Neural progenitor cell (in vitro differentiated cells): ENCODE results near the gene GFY. TPM values are rescaled to one million over a fixed set of nuclear protein-coding genes. Genes with fewer than 3 reads are reported as not detected.

Experiments used
- DNase-seq: peaks from one replicate; pipeline ENCODE4 v3.0.0-alpha.2; 2016; ENCODE audit warnings: low spot score
- H2AFZ ChIP-seq: fragments of 200-600 bp; sonication (generic); replicated peaks from 2 replicates; pipeline ENCODE4 v1.6.1; 2016; ENCODE audit warnings: antibody characterized with exemption
- H3F3A ChIP-seq: fragments of 200-600 bp; sonication (generic); 2 replicates; pipeline ENCODE4 v1.6.1; 2016; ENCODE audit warnings: antibody characterized with exemption, low read depth
- H3K27ac ChIP-seq: fragments of 200-600 bp; sonication (generic); 2 replicates; pipeline ENCODE4 v1.5.1; 2016; ENCODE audit warnings: mild to moderate bottlenecking
- H3K27me3 ChIP-seq: fragments of 200-600 bp; sonication (generic); 2 replicates; pipeline ENCODE4 v1.6.1; 2016; ENCODE audit warnings: mild to moderate bottlenecking, moderate library complexity
- H3K36me3 ChIP-seq: fragments of 200-600 bp; sonication (generic); 2 replicates; pipeline ENCODE4 v1.5.1; 2016
- H3K4me1 ChIP-seq: fragments of 200-600 bp; sonication (generic); 2 replicates; pipeline ENCODE4 v1.6.1; 2016; ENCODE audit warnings: mixed run types
- H3K4me2 ChIP-seq: fragments of 200-600 bp; sonication (generic); 2 replicates; pipeline ENCODE4 v1.6.1; 2016
- H3K4me3 ChIP-seq: fragments of 200-600 bp; sonication (generic); 2 replicates; pipeline ENCODE4 v1.5.1; 2016
- H3K79me2 ChIP-seq: fragments of 200-600 bp; sonication (generic); 2 replicates; pipeline ENCODE4 v1.6.1; 2016; ENCODE audit warnings: low read depth
- H3K9ac ChIP-seq: fragments of 200-600 bp; sonication (generic); 2 replicates; pipeline ENCODE4 v1.6.1; 2016
- H3K9me3 ChIP-seq: fragments of 200-600 bp; sonication (generic); 2 replicates; pipeline ENCODE4 v1.5.1; 2016; ENCODE audit warnings: low read depth
- H4K20me1 ChIP-seq: fragments of 200-600 bp; sonication (generic); 2 replicates; pipeline ENCODE4 v1.6.1; 2016; ENCODE audit warnings: low read depth
- H3K27ac Mint-ChIP-seq: 3 replicates; pipeline ENCODE4 v1.8.0; 2021; ENCODE audit warnings: mixed read lengths
- H3K27me3 Mint-ChIP-seq: 2 replicates; pipeline ENCODE4 v1.8.0; 2022; ENCODE audit warnings: low read depth, mild to moderate bottlenecking, inconsistent platforms, moderate library complexity, mixed read lengths; ENCODE audit not compliant: insufficient read depth
- H3K36me3 Mint-ChIP-seq: 3 replicates; pipeline ENCODE4 v1.8.0; 2021; ENCODE audit warnings: mixed read lengths
- H3K4me1 Mint-ChIP-seq: 3 replicates; pipeline ENCODE4 v1.8.0; 2021; ENCODE audit warnings: mixed read lengths
- H3K4me3 Mint-ChIP-seq: 3 replicates; pipeline ENCODE4 v1.8.0; 2021; ENCODE audit warnings: mild to moderate bottlenecking, moderate library complexity, mixed read lengths
- H3K9me3 Mint-ChIP-seq: 3 replicates; pipeline ENCODE4 v1.8.0; 2020; ENCODE audit warnings: mixed read lengths
- CTCF ChIP-seq: fragments of 200-600 bp; sonication (generic); IDR thresholded peaks from 2 replicates; pipeline ENCODE4 v1.5.1; 2017; ENCODE audit warnings: antibody characterized with exemption, mild to moderate bottlenecking
- EZH2 ChIP-seq: fragments of 200-600 bp; sonication (generic); IDR thresholded peaks from 2 replicates; pipeline ENCODE4 v1.6.1; 2017; ENCODE audit warnings: antibody characterized with exemption, mild to moderate bottlenecking, moderate library complexity
- EZH2phosphoT487 ChIP-seq: fragments of 200-600 bp; sonication (generic); IDR thresholded peaks from 2 replicates; pipeline ENCODE4 v1.6.1; 2017; ENCODE audit warnings: antibody characterized with exemption
- total RNA-seq: library from RNA; depleted of rRNA; stranded (reverse); fragments of >200 nt; gene quantifications from 2 replicates; pipeline ENCODE4 v1.2.3, GENCODE V29; 2015; ENCODE audit warnings: low replicate concordance

Gene GFY
- total RNA-seq, 1 donor from 2014 or later: not detected

GRCh38 chr19:49407482-49408015 lies 17.6 kb upstream of the GFY start:
- Mint-ChIP-seq H3K27ac (peak overlapping the region; percentile 0), H3K36me3 (no peaks in the 10 kb centered on the region), H3K4me3 (no peak overlapping the region), H3K9me3 (no peaks in the 10 kb centered on the region), H3K27me3 (peaks cover 14% of the 10 kb centered on the region), H3K4me1 (peaks cover 36% of the 10 kb centered on the region)
- no peaks in the 10 kb centered on the region for H3K36me3 ChIP-seq
- no peaks in the 10 kb centered on the region for H3K27me3 ChIP-seq
- no peak for DNase-seq
- H3K9me3 ChIP-seq: no peaks in the 10 kb centered on the region
- H3K4me1 ChIP-seq: peaks cover 31% of the 10 kb centered on the region
- no peak overlapping the region for H3K9ac ChIP-seq
- H2AFZ ChIP-seq: no peak overlapping the region
- no peak overlapping the region for H3K4me2 ChIP-seq
- H3F3A ChIP-seq: peaks cover 26% of the 10 kb centered on the region
- no peak overlapping the region for H3K4me3 ChIP-seq
- H3K27ac ChIP-seq: no peak overlapping the region
- no peak for TF ChIP-seq EZH2
- no peak for TF ChIP-seq CTCF
- no peaks in the 10 kb centered on the region for H3K79me2 ChIP-seq
- no peaks in the 10 kb centered on the region for H4K20me1 ChIP-seq

- Histone ChIP-seq H2AFZ (no peak overlapping the region), H3K79me2 (no peaks in the 10 kb centered on the region), H3K9me3 (no peaks in the 10 kb centered on the region), H3F3A (peaks cover 12% of the 10 kb centered on the region), H3K4me1 (peaks cover 28% of the 10 kb centered on the region), H3K36me3 (no peaks in the 10 kb centered on the region), H3K4me3 (no peak overlapping the region), H3K27ac (no peak overlapping the region), H3K27me3 (no peaks in the 10 kb centered on the region), H4K20me1 (no peaks in the 10 kb centered on the region), H3K4me2 (no peak overlapping the region), H3K9ac (no peak overlapping the region)
- DNase-seq: no peak
- Mint-ChIP-seq H3K27me3 (peaks cover 15% of the 10 kb centered on the region), H3K36me3 (no peaks in the 10 kb centered on the region), H3K9me3 (no peaks in the 10 kb centered on the region), H3K4me1 (peaks cover 30% of the 10 kb centered on the region), H3K4me3 (no peak overlapping the region), H3K27ac (peak overlapping the region; percentile 67)
- TF ChIP-seq EZH2: no peak
- no peak for TF ChIP-seq EZH2phosphoT487
- no peak for TF ChIP-seq CTCF
Observed at GRCh38 chr19:49408816-49409440, 16.3 kb upstream of the GFY start.

DNA sequence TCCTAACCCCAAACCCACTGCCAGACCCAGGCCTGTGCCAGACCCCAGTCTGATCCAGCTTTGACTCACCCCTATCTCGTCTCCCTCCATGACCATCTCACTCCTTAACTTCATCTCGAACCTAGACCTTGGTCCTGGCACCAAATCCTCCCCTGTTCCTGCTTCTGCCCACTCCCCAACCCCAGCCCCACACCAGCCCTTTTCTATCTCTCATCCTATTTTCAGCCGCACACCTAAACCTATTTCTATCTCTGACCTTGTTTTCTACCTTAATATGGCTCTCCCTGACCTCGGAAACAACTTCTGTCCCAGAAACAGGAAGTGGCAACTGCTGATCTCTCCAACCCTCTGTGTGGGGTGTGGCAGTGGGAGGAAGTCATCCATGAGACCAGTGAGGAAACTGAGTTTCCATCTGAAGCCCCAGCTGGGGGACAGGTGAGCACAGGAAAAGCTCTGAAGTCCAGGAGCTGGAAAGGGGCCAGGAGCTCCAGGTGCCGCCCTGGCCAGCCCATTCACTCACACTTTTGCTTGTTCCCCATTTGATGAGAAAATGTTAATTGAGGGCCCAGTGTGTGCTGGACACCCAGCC lies 15.7 kb upstream of the GFY start:
- no peaks in the 10 kb centered on the region for H3K9me3 ChIP-seq
- Mint-ChIP-seq H3K27me3 (peaks cover 12% of the 10 kb centered on the region), H3K4me3 (no peak overlapping the region), H3K4me1 (peaks cover 24% of the 10 kb centered on the region), H3K36me3 (no peaks in the 10 kb centered on the region), H3K27ac (no peak overlapping the region), H3K9me3 (no peaks in the 10 kb centered on the region)
- no peaks in the 10 kb centered on the region for H4K20me1 ChIP-seq
- H2AFZ ChIP-seq: no peak overlapping the region
- no peak overlapping the region for H3K4me2 ChIP-seq
- no peak for DNase-seq
- no peak overlapping the region for H3K27ac ChIP-seq
- no peaks in the 10 kb centered on the region for H3K79me2 ChIP-seq
- H3K4me1 ChIP-seq: peaks cover 22% of the 10 kb centered on the region
- peaks cover 6% of the 10 kb centered on the region for H3F3A ChIP-seq
- H3K9ac ChIP-seq: no peak overlapping the region
- H3K27me3 ChIP-seq: no peaks in the 10 kb centered on the region
- no peak overlapping the region for H3K4me3 ChIP-seq
- H3K36me3 ChIP-seq: no peaks in the 10 kb centered on the region
- no peak for TF ChIP-seq EZH2phosphoT487
- TF ChIP-seq CTCF: no peak
- TF ChIP-seq EZH2: no peak
